HFF-Myc (cell line): ENCODE results near the gene SERPINB1.

Experiments
- DNase-seq: peaks from one replicate; pipeline ENCODE4 v3.0.0-alpha.2; 2011; ENCODE audit warnings: low read depth; ENCODE audit errors: extremely low read depth
- H3K4me3 ChIP-seq: replicated peaks from 2 replicates; pipeline ENCODE4 v1.5.1; 2011; ENCODE audit warnings: low read depth, mild to moderate bottlenecking, control low read depth, low read length
- CTCF ChIP-seq: IDR thresholded peaks from 2 replicates; pipeline ENCODE4 v1.5.1; 2012; ENCODE audit warnings: mild to moderate bottlenecking, low read depth, low read length, control low read depth; ENCODE audit errors: missing control alignments

The SERPINB1 gene

GRCh38 chr6:2843138-2843740 is 1.6 kb upstream of the SERPINB1 start:
- no peak for DNase-seq

GRCh38 chr6:2842139-2842552 is 483 bp upstream of the SERPINB1 start:
- TF ChIP-seq CTCF = no peak
- peak overlapping the region; percentile 41; the same call in 1 of the 2 replicates for H3K4me3 ChIP-seq
- no peak for DNase-seq

More at GRCh38 chr6:2843138-2843740, 1.6 kb upstream of the SERPINB1 start:
- TF ChIP-seq CTCF = no peak
- no peak overlapping the region for H3K4me3 ChIP-seq

GRCh38 chr6:2840749-2841061 is 958 bp downstream of the SERPINB1 start:
- TF ChIP-seq CTCF = no peak
- peak overlapping the region; percentile 41 for H3K4me3 ChIP-seq
- DNase-seq = no peak

GRCh38 chr6:2839982-2840748 is 1.5 kb downstream of the SERPINB1 start:
- H3K4me3 ChIP-seq = peak overlapping the region; percentile 41; the same call in 1 of the 2 replicates
- no peak for TF ChIP-seq CTCF
- DNase-seq = no peak

- no peak for DNase-seq
- TF ChIP-seq CTCF = no peak
- H3K4me3 ChIP-seq = no peak overlapping the region
Measured at GRCh38 chr6:2839195-2839981, 2.3 kb downstream of the SERPINB1 start.

- TF ChIP-seq CTCF = no peak
- no peak for DNase-seq
- no peak overlapping the region for H3K4me3 ChIP-seq
Measured at GRCh38 chr6:2838251-2838650, 3.4 kb downstream of the SERPINB1 start.
